SIG-M5 (cell line): ENCODE measurements around the gene RPIA.

Source experiments
- DNase-seq: peaks from one replicate; lab custom pipeline; 2025; lab: John Stamatoyannopoulos, UW

RPIA gene

GRCh38 chr2:88686320-88686719, 5.2 kb upstream of the RPIA start:
- no peak for DNase-seq

DNA sequence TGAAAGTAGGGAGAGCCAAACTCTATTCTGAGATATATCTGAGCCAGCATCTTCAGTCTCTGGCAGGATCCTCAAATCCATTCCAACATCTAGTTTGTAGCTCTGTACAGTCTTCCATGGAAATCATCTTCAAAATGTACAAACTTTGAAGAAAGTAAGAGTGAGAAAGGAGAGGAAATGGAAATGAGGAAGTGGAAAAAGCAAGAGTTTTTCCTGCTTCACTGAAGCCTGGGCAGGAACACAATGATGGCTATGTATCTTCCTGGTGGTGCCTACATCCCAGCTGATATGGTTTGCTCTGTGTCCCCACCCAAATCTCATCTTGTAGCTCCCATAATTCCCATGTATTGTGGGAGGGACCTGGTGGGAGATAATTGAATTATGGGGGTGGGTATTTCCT, 4.1 kb upstream of the RPIA start:
- DNase-seq: no peak

- DNase-seq: no peak
Measured at GRCh38 chr2:88690591-88691338, 708 bp upstream of the RPIA start.

DNA sequence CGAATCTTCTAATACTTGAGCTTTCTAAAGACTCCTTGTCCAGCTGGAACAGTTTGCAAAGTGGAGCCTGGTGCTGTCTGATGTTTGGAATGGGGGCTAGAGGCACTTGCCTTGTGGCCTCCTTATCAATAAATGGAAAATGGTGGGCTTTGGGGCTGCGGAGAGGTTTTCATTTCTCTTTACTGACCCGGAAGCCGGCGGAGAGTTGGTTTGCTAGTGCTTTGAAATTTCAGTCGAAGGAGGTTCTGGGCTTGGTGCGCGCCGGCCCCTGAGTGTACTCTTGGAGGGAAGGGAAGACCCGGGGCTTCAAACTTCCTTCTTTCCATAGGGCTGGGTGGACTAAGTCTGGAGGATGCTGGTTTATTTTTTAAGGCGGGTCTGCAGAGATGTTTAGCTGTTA, 714 bp downstream of the RPIA start:
- no peak for DNase-seq

DNA sequence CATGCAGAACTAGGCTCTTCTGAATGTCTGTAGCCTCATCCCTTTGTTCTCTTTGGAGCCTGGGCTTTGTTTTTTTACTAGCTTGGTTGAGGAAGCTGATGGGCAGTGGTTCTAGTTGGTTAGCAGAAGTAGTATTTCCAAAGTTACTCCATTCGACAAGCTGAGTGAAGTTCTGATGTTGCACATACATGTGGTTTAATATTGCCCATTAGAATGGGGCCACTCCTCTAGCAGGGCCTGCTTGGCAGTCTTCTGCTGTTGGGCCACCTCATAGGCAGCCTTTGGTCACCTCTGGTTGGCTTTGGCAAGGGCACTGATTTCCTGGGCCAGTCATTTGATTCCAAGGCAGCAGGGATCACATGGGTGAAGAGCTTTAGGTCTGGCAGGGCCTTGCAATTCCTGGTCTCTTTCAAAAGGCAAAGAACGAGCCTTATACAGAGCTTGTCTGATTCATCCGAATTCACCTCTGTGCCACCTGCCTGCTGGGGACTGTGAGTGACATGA, 2.5 kb downstream of the RPIA start:
- no peak for DNase-seq

- no peak for DNase-seq
Measured at GRCh38 chr2:88696611-88697010, 5.1 kb downstream of the RPIA start.

GRCh38 chr2:88697370-88698026, 6.0 kb downstream of the RPIA start:
- no peak for DNase-seq

DNA sequence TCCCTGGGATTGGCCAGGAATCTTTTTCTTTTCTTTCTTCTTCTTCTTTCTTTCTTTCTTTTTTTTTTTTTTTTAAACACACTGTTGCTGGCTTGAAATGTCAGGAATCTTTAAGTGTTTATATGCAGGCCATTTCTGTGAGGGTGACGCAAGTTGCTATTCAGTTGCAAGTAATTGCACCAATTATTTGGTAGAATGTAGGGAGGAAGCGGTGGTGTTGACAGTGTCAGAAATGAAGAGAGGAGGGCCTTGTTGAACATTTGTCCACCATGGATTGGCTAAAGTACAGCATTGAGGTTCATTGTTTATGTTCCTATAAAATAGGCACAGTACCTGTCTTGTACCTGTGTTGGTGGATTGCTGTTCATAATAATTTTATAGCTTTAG, 6.5 kb downstream of the RPIA start:
- no peak for DNase-seq

DNA sequence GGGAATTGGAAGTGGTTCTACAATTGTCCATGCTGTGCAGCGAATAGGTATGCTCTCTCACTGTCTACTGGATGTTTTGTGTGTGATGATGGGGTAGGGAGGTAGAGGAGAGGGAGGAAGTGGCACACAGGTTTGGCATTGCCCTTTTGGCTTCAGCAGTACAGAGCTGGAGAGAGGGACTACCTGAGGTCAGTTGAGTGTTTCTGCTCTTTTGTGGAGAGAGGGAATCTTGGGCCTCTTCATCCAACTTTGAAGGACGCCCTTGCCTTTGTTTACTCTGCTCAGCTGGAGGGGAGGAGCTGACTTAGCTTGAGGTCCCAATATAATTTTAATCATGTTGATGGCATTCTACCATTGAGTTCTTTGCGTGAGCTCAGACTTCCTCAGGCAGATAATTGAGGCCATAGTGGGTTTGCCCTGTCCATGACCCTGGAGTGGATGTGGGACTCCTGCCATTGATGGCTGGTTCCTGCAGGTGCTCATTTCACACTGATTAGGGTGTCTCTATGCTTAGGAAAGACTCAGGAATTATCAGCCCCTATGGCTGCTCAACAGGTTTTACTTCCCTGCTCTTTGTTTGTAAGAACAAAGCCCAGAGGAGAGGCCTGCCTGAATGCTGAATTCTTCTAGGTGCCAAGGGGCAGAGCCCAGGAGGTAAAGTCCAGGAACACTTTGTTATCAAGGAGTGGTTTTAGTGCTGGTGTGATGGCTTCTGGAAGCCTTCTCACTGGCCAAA, 7.2 kb downstream of the RPIA start:
- no peak for DNase-seq

DNA sequence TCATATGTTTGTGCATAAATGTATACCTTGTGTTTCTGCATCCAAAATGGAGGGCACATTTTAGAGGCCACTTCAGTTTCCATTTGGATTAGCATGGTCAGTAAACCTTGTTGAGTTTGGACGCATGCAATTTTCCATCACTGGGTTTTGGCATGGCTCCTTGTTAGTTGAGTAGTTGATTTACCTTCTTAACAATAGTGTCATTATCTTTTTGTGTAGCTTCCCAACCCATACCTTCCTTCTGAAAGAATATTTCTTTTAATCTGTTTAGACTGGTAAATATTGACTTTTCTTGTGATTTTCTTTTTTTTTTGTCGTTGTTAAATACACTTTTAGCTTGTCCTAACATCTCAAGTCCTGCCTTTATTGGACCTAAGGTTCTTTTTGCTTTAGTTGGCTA, 15.5 kb downstream of the RPIA start:
- no peak for DNase-seq

GRCh38 chr2:88709181-88709631, 17.7 kb downstream of the RPIA start:
- DNase-seq: no peak

GRCh38 chr2:88711289-88711688, 19.8 kb downstream of the RPIA start:
- DNase-seq: no peak

- DNase-seq: no peak
Measured at GRCh38 chr2:88711897-88712296, 20.4 kb downstream of the RPIA start.

GRCh38 chr2:88713408-88713807, 21.9 kb downstream of the RPIA start:
- DNase-seq: no peak

DNA sequence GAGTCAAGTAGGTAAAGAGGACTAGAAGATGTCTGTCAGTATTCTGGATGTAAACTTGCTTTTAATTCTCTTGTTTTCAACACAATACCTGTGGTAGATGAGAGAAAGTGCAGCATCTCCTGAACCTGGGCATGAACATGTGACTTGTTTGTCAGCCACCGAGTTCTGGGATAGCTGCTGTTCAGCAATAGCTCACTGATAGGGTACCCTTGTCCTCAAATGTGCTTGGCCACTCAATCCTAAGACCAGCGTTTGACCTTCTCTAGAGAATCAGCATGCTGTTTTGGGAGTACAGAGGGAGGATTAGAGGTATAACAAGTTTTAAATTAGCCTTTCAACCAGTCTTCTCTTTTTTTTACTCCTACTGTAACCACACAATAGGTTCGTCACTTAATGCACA, 23.2 kb downstream of the RPIA start:
- no peak for DNase-seq

DNA sequence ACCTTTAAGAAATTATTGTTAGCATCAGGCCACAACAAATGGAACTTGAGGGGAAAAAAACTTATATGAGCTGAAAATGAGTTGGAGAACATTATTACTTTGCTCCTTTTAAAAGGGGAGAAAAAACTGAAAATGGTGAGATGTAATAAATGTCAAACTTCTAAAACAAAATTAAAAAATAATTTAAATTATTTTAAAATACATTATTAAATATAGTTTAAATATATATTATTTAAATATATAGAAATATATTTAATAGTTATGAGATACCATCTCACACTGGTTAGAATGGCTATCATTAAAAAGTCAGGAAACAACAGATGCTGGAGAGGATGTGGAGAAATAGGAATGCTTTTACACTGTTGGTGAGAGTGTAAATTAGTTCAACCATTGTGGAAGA, 28.9 kb downstream of the RPIA start:
- DNase-seq: no peak

DNA sequence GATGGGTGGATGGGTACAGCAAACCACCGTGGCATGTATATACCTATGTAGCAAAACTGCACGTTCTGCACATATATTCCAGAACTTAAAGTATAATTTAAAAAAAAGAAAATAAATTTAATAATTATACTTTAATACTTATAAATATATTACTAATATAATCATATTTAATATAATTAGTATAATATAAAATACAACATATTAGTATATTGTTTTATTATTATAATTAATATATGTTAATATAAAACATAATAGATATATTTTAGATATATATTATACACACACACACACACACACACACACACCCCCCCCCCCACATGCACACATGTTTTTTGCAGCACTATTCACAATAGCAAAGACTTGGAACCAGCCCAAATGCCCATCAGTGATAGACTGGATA, 29.8 kb downstream of the RPIA start:
- DNase-seq: no peak

- DNase-seq: no peak
Measured at GRCh38 chr2:88724643-88725332, 33.3 kb downstream of the RPIA start.

GRCh38 chr2:88729061-88729745, 37.7 kb downstream of the RPIA start:
- no peak for DNase-seq

DNA sequence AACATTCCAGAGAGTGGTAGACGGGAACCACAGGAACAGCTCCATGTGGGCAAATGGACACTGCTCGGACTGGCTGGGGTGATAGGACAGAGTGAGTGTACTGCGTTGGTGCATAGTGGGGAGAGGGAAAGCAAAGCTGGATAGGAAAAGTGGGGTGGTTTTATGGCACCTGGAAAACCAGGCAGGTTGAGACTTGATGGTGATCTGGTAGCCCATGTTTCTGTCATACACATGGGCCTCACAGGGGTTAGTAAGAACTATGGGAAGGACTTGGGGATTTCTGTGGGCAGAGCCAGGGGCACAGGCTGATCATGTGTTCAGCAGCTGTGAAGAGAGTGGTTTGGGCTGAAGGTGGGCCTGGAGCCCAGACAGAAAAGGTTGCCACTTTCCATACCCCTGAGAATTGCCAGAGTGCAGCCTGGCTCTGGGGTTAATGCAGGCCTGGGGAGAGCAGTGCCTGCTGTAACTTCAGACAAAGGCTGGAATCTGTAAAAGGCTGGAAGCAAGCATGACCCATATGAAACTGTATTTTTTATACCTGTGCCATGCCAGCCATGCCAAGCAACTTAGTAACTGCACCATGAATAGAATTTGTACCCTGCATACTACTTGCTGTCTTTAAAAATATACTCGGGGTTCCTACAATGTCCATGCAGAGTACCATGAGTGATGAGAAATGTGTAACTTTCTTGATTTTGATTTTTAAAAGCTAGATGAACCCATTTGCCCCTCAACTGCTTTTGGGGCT, 41.9 kb downstream of the RPIA start:
- no peak for DNase-seq

DNA sequence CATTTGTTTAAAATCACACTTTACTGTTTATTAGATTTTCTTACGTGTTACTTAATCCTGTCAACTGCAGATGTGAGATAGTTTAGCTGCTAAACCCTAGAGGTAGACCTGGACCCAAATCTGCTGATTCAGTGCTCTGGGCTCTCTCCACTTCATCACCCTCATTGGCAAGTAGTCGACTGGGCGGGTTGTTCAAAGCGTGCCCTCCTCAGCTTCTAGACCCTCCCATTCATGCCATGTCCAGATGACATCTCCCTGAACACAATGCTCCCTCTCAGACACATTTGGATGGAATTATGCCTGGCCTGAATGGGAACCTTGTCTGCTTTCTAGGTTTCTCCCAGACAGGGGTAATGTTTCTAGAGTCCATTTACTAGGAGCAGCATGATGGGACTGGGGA, 43.7 kb downstream of the RPIA start:
- DNase-seq: no peak
